Sigmoid colon (tissue), 7 donors: ENCODE measurements around the gene IKZF1. TPM values are rescaled to one million over a fixed set of nuclear protein-coding genes. Genes with fewer than 3 reads are reported as not detected.
A peak's percentile ranks its signal among the peaks of the same experiment; 100 is the strongest.

Experiments
- DNase-seq: peaks from one replicate; pipeline ENCODE4 v3.0.0-alpha.2; 2019
- H3K27ac ChIP-seq, 4 donors: fragments of 200-600 bp; sonication (generic); one replicate each; pipeline ENCODE4 v1.5.1; 2016 to 2019; ENCODE audit warnings: mild to moderate bottlenecking in 1 of 4
- H3K27me3 ChIP-seq, 3 donors: fragments of 200-600 bp; sonication (generic); one replicate each; pipeline ENCODE4 v1.5.1; 2019; ENCODE audit warnings: mild to moderate bottlenecking in 1 of 3
- H3K36me3 ChIP-seq, 4 donors: fragments of 200-600 bp; sonication (generic); one replicate each; pipeline ENCODE4 v1.5.1; 2016 to 2019
- H3K4me1 ChIP-seq, 4 donors: fragments of 200-600 bp; sonication (generic); one replicate each; pipeline ENCODE4 v1.5.1; 2017 to 2019
- H3K4me3 ChIP-seq, 4 donors: fragments of 200-600 bp; sonication (generic); one replicate each; pipeline ENCODE4 v1.5.1; 2017 to 2019; ENCODE audit warnings: mild to moderate bottlenecking in 2 of 4, moderate library complexity in 1 of 4
- H3K9me3 ChIP-seq, 4 donors: fragments of 200-600 bp in 3 of 4; sonication (generic) in 3 of 4; one replicate each; pipeline versions ENCODE4 v1.5.1 to v1.6.1; 2013 to 2019
- CTCF ChIP-seq, 4 experiments: fragments of 450-650 bp in 3 of 4; fragments of 200-600 bp in 1 of 4; IDR thresholded peaks; one replicate each; pipeline ENCODE4 v1.5.1; 2016 to 2019; ENCODE audit warnings: antibody characterized with exemption in 4 of 4, mild to moderate bottlenecking in 3 of 4, moderate library complexity in 2 of 4
- EP300 ChIP-seq, 4 donors: sonication (generic); formaldehyde crosslinking; IDR thresholded peaks; one replicate each; pipeline ENCODE4 v1.6.1; 2017; ENCODE audit warnings: antibody characterized with exemption in 4 of 4
- POLR2A ChIP-seq, 2 donors: fragments of 450-650 bp; IDR thresholded peaks; one replicate each; pipeline ENCODE4 v1.6.1; 2016; ENCODE audit warnings: antibody characterized with exemption in 2 of 2, mild to moderate bottlenecking in 2 of 2, moderate library complexity in 2 of 2
- POLR2AphosphoS5 ChIP-seq, 4 donors: sonication (generic); formaldehyde crosslinking; IDR thresholded peaks; one replicate each; pipeline ENCODE4 v1.6.1; 2017; ENCODE audit warnings: antibody characterized with exemption in 4 of 4
- WGBS, 2 donors: extraction: QIAGEN DNeasy Blood & Tissue Kit; methylation state at CpG; one replicate each; pipeline ENCODE4 v1.1.7; 2013; 5-methylcytosine and 5-hydroxymethylcytosine counted together
- intact Hi-C: fragments of 100-400 bp; cut with DNase I; formaldehyde crosslinking; loops from one replicate; pipeline ENCODE4 v1.15.1; 2023
- polyA plus RNA-seq, 3 donors: library from polyadenylated mRNA; stranded (reverse); fragments of 200-250 nt; gene quantifications; one replicate each; pipeline ENCODE4 v1.2.3, GENCODE V29; 2013
- total RNA-seq, 4 donors: library from RNA; depleted of rRNA; stranded (reverse); fragments of >200 nt; gene quantifications; one replicate each; pipeline ENCODE4 v1.1.0, GENCODE V29; 2016
- donor health status: healthy with polysubstance abuse.
- donor health status: Bipolar disorder and iron deficiency.
- donor health status: healthy.

IKZF1 gene
- total and polyA plus RNA-seq, 7 donors: 1.8 to 29.9 (median 6.4) TPM

- peaks cover 0 to 3% (median 0%) of the 10 kb centered on the region in 3 donors for H3K27me3 ChIP-seq
- WGBS, 2 donors: 62 to 66% methylated on average over 5 of the region's 5 CpGs
- no peaks in the 10 kb centered on the region for H3K36me3 ChIP-seq
- H3K27ac ChIP-seq: no peak overlapping the region
- H3K4me3 ChIP-seq: no peak overlapping the region
- intact Hi-C loops: no loop called here
- H3K4me1 ChIP-seq: no peaks in the 10 kb centered on the region
- H3K9me3 ChIP-seq: no peaks in the 10 kb centered on the region
- no peak for DNase-seq
- no peak for TF ChIP-seq POLR2A (IDR thresholded peaks at IDR 0.05)
- TF ChIP-seq POLR2AphosphoS5 (IDR thresholded peaks at IDR 0.05): no peak
- no peak for TF ChIP-seq EP300 (IDR thresholded peaks at IDR 0.05)
- TF ChIP-seq CTCF (IDR thresholded peaks at IDR 0.05): no peak
Observed at GRCh38 chr7:50358779-50359178, 54.3 kb downstream of the IKZF1 start.

GRCh38 chr7:50359258-50359994 lies 54.9 kb downstream of the IKZF1 start:
- 81 to 87% methylated on average over 9 of the region's 9 CpGs for WGBS, 2 donors
- Histone ChIP-seq H3K4me1 (no peaks in the 10 kb centered on the region), H3K27ac (no peak overlapping the region), H3K36me3 (no peaks in the 10 kb centered on the region), H3K9me3 (no peaks in the 10 kb centered on the region), H3K27me3 (peaks cover 0 to 3% (median 0%) of the 10 kb centered on the region in 3 donors), H3K4me3 (no peak overlapping the region)
- TF ChIP-seq EP300 (IDR thresholded peaks at IDR 0.05): no peak
- TF ChIP-seq CTCF (IDR thresholded peaks at IDR 0.05): no peak
- no peak for TF ChIP-seq POLR2A (IDR thresholded peaks at IDR 0.05)
- no peak for TF ChIP-seq POLR2AphosphoS5 (IDR thresholded peaks at IDR 0.05)
- intact Hi-C loops: no loop called here
- no peak for DNase-seq

- WGBS, 2 donors: 64 to 68% methylated on average over 20 of the region's 20 CpGs
- Histone ChIP-seq H3K36me3 (no peaks in the 10 kb centered on the region), H3K27me3 (peaks cover 0 to 3% (median 0%) of the 10 kb centered on the region in 3 donors), H3K9me3 (no peaks in the 10 kb centered on the region), H3K4me1 (no peaks in the 10 kb centered on the region), H3K4me3 (no peak overlapping the region), H3K27ac (no peak overlapping the region)
- peak; percentile 59 for DNase-seq
- TF ChIP-seq POLR2A (IDR thresholded peaks at IDR 0.05): no peak
- TF ChIP-seq CTCF (IDR thresholded peaks at IDR 0.05): no peak
- TF ChIP-seq EP300 (IDR thresholded peaks at IDR 0.05): no peak
- TF ChIP-seq POLR2AphosphoS5 (IDR thresholded peaks at IDR 0.05): no peak
- intact Hi-C loops: no loop called here
Observed at GRCh38 chr7:50359995-50360925, 55.7 kb downstream of the IKZF1 start.

- no peak for DNase-seq
- Histone ChIP-seq H3K36me3 (no peaks in the 10 kb centered on the region), H3K27ac (no peak overlapping the region), H3K4me3 (no peak overlapping the region), H3K9me3 (no peaks in the 10 kb centered on the region), H3K27me3 (peaks cover 0 to 3% (median 0%) of the 10 kb centered on the region in 3 donors), H3K4me1 (no peaks in the 10 kb centered on the region)
- TF ChIP-seq EP300 (IDR thresholded peaks at IDR 0.05): no peak
- TF ChIP-seq CTCF (IDR thresholded peaks at IDR 0.05): no peak
- TF ChIP-seq POLR2A (IDR thresholded peaks at IDR 0.05): no peak
- TF ChIP-seq POLR2AphosphoS5 (IDR thresholded peaks at IDR 0.05): no peak
- intact Hi-C loops: no loop called here
- 59 to 78% methylated on average over 5 of the region's 5 CpGs for WGBS, 2 donors
Observed at GRCh38 chr7:50362142-50362541, 57.6 kb downstream of the IKZF1 start.
